ENCODE data around the gene PGAM2. TPM values are rescaled to one million over a fixed set of nuclear protein-coding genes. Genes with fewer than 3 reads are reported as not detected.

PGAM2 gene
- total RNA-seq, 4 donors from 2014 or later = 0.57 to 1.6 (median 1.3) TPM; not detected in 1

GRCh38 chr7:44057181-44057848, 8.1 kb downstream of the PGAM2 start:
- 92 to 95% methylated on average over 7 of the region's 11 CpGs for WGBS, 2 donors
- H3K27ac ChIP-seq = peak overlapping the region; percentile 51 to 85 (median 80)
- H3K4me3 ChIP-seq = no peak overlapping the region
- peaks cover 47 to 100% (median 70%) of the 10 kb centered on the region in 3 donors for H3K36me3 ChIP-seq
- no peak for DNase-seq
- intact Hi-C loops (cut with DNase I) = no loop called here
- no peaks in the 10 kb centered on the region for H3K27me3 ChIP-seq
- H3K4me1 ChIP-seq = peaks cover 8 to 44% (median 18%) of the 10 kb centered on the region in 3 donors
- no peaks in the 10 kb centered on the region for H3K9me3 ChIP-seq
- no peak for TF ChIP-seq CTCF (IDR thresholded peaks at IDR 0.05)
- no peak for TF ChIP-seq POLR2A (IDR thresholded peaks at IDR 0.05)

GRCh38 chr7:44056681-44057080, 8.7 kb downstream of the PGAM2 start:
- no peak for TF ChIP-seq CTCF (IDR thresholded peaks at IDR 0.05)
- no peak for TF ChIP-seq POLR2A (IDR thresholded peaks at IDR 0.05)
- Histone ChIP-seq H3K27ac (peak overlapping the region in 2 of 4 donors; percentile 84 to 85), H3K4me3 (no peak overlapping the region), H3K4me1 (peaks cover 8 to 50% (median 22%) of the 10 kb centered on the region in 3 donors), H3K36me3 (peaks cover 47 to 100% (median 67%) of the 10 kb centered on the region in 3 donors), H3K27me3 (no peaks in the 10 kb centered on the region), H3K9me3 (no peaks in the 10 kb centered on the region)
- 98 to 100% methylated on average over 1 to 5 of the region's 7 CpGs for WGBS, 2 donors
- DNase-seq = no peak
- intact Hi-C loops (cut with DNase I) = no loop called here

- Histone ChIP-seq H3K27ac (peak overlapping the region; percentile 32 to 99 (median 72)), H3K9me3 (no peaks in the 10 kb centered on the region), H3K36me3 (peaks cover 21 to 89% (median 41%) of the 10 kb centered on the region in 3 donors), H3K4me3 (no peak overlapping the region), H3K4me1 (peaks cover 0 to 66% (median 28%) of the 10 kb centered on the region in 3 donors), H3K27me3 (no peaks in the 10 kb centered on the region)
- intact Hi-C loops (cut with DNase I) = no loop called here
- DNase-seq = no peak
- 73 to 90% methylated on average over 4 to 11 of the region's 12 CpGs for WGBS, 2 donors
- TF ChIP-seq POLR2A (IDR thresholded peaks at IDR 0.05) (no peak), CTCF (IDR thresholded peaks at IDR 0.05) (peak in 1 of 6 experiments; percentile 22)
Observed at GRCh38 chr7:44052771-44053365, 12.5 kb downstream of the PGAM2 start.

GRCh38 chr7:44051611-44052220, 13.7 kb downstream of the PGAM2 start:
- Histone ChIP-seq H3K27me3 (no peaks in the 10 kb centered on the region), H3K4me1 (peaks cover 6 to 66% (median 33%) of the 10 kb centered on the region in 3 donors), H3K27ac (peak overlapping the region; percentile 61 to 99 (median 80)), H3K36me3 (peaks cover 10 to 85% (median 29%) of the 10 kb centered on the region in 3 donors), H3K9me3 (no peaks in the 10 kb centered on the region), H3K4me3 (no peak overlapping the region)
- TF ChIP-seq POLR2A (IDR thresholded peaks at IDR 0.05) (no peak), CTCF (IDR thresholded peaks at IDR 0.05) (no peak)
- 79 to 90% methylated on average over 3 to 4 of the region's 5 CpGs for WGBS, 2 donors
- intact Hi-C loops (cut with DNase I) = no loop called here
- DNase-seq = no peak
